ENCODE measurements around the gene CERS1.

The CERS1 gene

GRCh38 chr19:18855647-18856384, 40.1 kb downstream of the CERS1 start:
- TF ChIP-seq FOXP2 (optimal IDR thresholded peaks at IDR 0.05; ENCODE audit: control extremely low read depth, extremely low read length, insufficient read depth), result no peak
- Histone ChIP-seq H3K36me3 (ENCODE audit: insufficient read depth, low read length) (peaks cover 92% of the 10 kb centered on the region), H3K4me3 (no peak overlapping the region), H3K9ac (ENCODE audit: insufficient read length) (no peak overlapping the region), H3K27ac (no peak overlapping the region), H3K9me3 (ENCODE audit: low read depth, low read length) (no peaks in the 10 kb centered on the region)
- DNase-seq (ENCODE audit: low read depth, low spot score), result no peak

- Histone ChIP-seq H3K9ac (ENCODE audit: insufficient read length) (no peak overlapping the region), H3K4me3 (no peak overlapping the region), H3K36me3 (ENCODE audit: insufficient read depth, low read length) (peaks cover 92% of the 10 kb centered on the region), H3K27ac (no peak overlapping the region), H3K9me3 (ENCODE audit: low read depth, low read length) (no peaks in the 10 kb centered on the region)
- DNase-seq (ENCODE audit: low read depth, low spot score), result no peak
- TF ChIP-seq POLR2AphosphoS5 (IDR thresholded peaks at IDR 0.05; ENCODE audit: borderline replicate concordance, low read depth, low read length) (no peak), EZH2 (IDR thresholded peaks at IDR 0.05) (no peak), FOXP2 (optimal IDR thresholded peaks at IDR 0.05; ENCODE audit: control extremely low read depth, extremely low read length, insufficient read depth) (no peak)
Observed at GRCh38 chr19:18854982-18855381, 41.0 kb downstream of the CERS1 start.

- Histone ChIP-seq H3K9me3 (ENCODE audit: low read depth, low read length) (no peaks in the 10 kb centered on the region), H3K4me3 (no peak overlapping the region), H3K9ac (ENCODE audit: insufficient read length) (no peak overlapping the region), H3K36me3 (ENCODE audit: insufficient read depth, low read length) (peaks cover 85% of the 10 kb centered on the region), H3K27ac (no peak overlapping the region)
- TF ChIP-seq POLR2AphosphoS5 (IDR thresholded peaks at IDR 0.05; ENCODE audit: borderline replicate concordance, low read depth, low read length) (no peak), FOXP2 (optimal IDR thresholded peaks at IDR 0.05; ENCODE audit: control extremely low read depth, extremely low read length, insufficient read depth) (no peak), EZH2 (IDR thresholded peaks at IDR 0.05) (no peak)
- DNase-seq (ENCODE audit: low read depth, low spot score), result no peak
Observed at GRCh38 chr19:18853755-18854427, 42.1 kb downstream of the CERS1 start.

- Histone ChIP-seq H3K4me3 (no peak overlapping the region), H3K9ac (ENCODE audit: insufficient read length) (no peak overlapping the region), H3K36me3 (ENCODE audit: insufficient read depth, low read length) (peaks cover 73% of the 10 kb centered on the region), H3K9me3 (ENCODE audit: low read depth, low read length) (no peaks in the 10 kb centered on the region), H3K27ac (no peak overlapping the region)
- DNase-seq (ENCODE audit: low read depth, low spot score), result no peak
- no peak for TF ChIP-seq POLR2AphosphoS5 (IDR thresholded peaks at IDR 0.05; ENCODE audit: borderline replicate concordance, low read depth, low read length)
- no peak for TF ChIP-seq EZH2 (IDR thresholded peaks at IDR 0.05)
- TF ChIP-seq FOXP2 (optimal IDR thresholded peaks at IDR 0.05; ENCODE audit: control extremely low read depth, extremely low read length, insufficient read depth), result no peak
Observed at GRCh38 chr19:18852648-18853047, 43.3 kb downstream of the CERS1 start.

- H3K9ac ChIP-seq (ENCODE audit: insufficient read length), result no peak overlapping the region
- TF ChIP-seq FOXP2 (optimal IDR thresholded peaks at IDR 0.05; ENCODE audit: control extremely low read depth, extremely low read length, insufficient read depth) (no peak), EZH2 (IDR thresholded peaks at IDR 0.05) (no peak)
- no peak overlapping the region for H3K4me3 ChIP-seq
- no peak for DNase-seq (ENCODE audit: low read depth, low spot score)
- H3K27ac ChIP-seq, result peak overlapping the region; percentile 99; the same call in 1 of the 2 replicates
- no peaks in the 10 kb centered on the region for H3K9me3 ChIP-seq (ENCODE audit: low read depth, low read length)
- H3K36me3 ChIP-seq (ENCODE audit: insufficient read depth, low read length), result peaks cover 66% of the 10 kb centered on the region
Observed at GRCh38 chr19:18851673-18852325, 44.2 kb downstream of the CERS1 start.

GRCh38 chr19:18850471-18851375, 45.2 kb downstream of the CERS1 start:
- Histone ChIP-seq H3K9me3 (ENCODE audit: low read depth, low read length) (no peaks in the 10 kb centered on the region), H3K27ac (peak overlapping the region; percentile 99), H3K36me3 (ENCODE audit: insufficient read depth, low read length) (peaks cover 56% of the 10 kb centered on the region), H3K4me3 (no peak overlapping the region), H3K9ac (ENCODE audit: insufficient read length) (no peak overlapping the region)
- DNase-seq (ENCODE audit: low read depth, low spot score), result no peak
- TF ChIP-seq EZH2 (IDR thresholded peaks at IDR 0.05), result no peak
- TF ChIP-seq POLR2AphosphoS5 (IDR thresholded peaks at IDR 0.05; ENCODE audit: borderline replicate concordance, low read depth, low read length), result no peak
- no peak for TF ChIP-seq FOXP2 (optimal IDR thresholded peaks at IDR 0.05; ENCODE audit: control extremely low read depth, extremely low read length, insufficient read depth)

- TF ChIP-seq POLR2AphosphoS5 (IDR thresholded peaks at IDR 0.05; ENCODE audit: borderline replicate concordance, low read depth, low read length) (no peak), EZH2 (IDR thresholded peaks at IDR 0.05) (no peak), FOXP2 (optimal IDR thresholded peaks at IDR 0.05; ENCODE audit: control extremely low read depth, extremely low read length, insufficient read depth) (no peak)
- DNase-seq (ENCODE audit: low read depth, low spot score), result no peak
- H3K9me3 ChIP-seq (ENCODE audit: low read depth, low read length), result no peaks in the 10 kb centered on the region
- H3K36me3 ChIP-seq (ENCODE audit: insufficient read depth, low read length), result peaks cover 48% of the 10 kb centered on the region
- H3K4me3 ChIP-seq, result peak overlapping the region; percentile 74
- H3K9ac ChIP-seq (ENCODE audit: insufficient read length), result peak overlapping the region; percentile 27
- H3K27ac ChIP-seq, result peak overlapping the region; percentile 99
Observed at GRCh38 chr19:18849838-18850400, 46.0 kb downstream of the CERS1 start.

All from SK-N-MC (cell line).